ENCODE measurements around the gene TRMT61B. TPM values are rescaled to one million over a fixed set of nuclear protein-coding genes. Genes with fewer than 3 reads are reported as not detected.

Gene TRMT61B
- total RNA-seq, 1 donor from 2014 or later: 16.8 TPM

GRCh38 chr2:28906821-28907220 lies 36.7 kb upstream of the TRMT61B start:
- ChIA-PET POLR2A (no interaction called here), CTCF (no interaction called here)
- Mint-ChIP-seq H3K27ac (no peak overlapping the region), H3K36me3 (ENCODE audit: low read depth) (peaks cover 80% of the 10 kb centered on the region), H3K4me3 (no peak overlapping the region), H3K9me3 (no peaks in the 10 kb centered on the region), H3K4me1 (peaks cover 3% of the 10 kb centered on the region), H3K27me3 (no peaks in the 10 kb centered on the region)
- ATAC-seq (ENCODE audit: low read depth): no peak
- TF ChIP-seq, protein P1, sequence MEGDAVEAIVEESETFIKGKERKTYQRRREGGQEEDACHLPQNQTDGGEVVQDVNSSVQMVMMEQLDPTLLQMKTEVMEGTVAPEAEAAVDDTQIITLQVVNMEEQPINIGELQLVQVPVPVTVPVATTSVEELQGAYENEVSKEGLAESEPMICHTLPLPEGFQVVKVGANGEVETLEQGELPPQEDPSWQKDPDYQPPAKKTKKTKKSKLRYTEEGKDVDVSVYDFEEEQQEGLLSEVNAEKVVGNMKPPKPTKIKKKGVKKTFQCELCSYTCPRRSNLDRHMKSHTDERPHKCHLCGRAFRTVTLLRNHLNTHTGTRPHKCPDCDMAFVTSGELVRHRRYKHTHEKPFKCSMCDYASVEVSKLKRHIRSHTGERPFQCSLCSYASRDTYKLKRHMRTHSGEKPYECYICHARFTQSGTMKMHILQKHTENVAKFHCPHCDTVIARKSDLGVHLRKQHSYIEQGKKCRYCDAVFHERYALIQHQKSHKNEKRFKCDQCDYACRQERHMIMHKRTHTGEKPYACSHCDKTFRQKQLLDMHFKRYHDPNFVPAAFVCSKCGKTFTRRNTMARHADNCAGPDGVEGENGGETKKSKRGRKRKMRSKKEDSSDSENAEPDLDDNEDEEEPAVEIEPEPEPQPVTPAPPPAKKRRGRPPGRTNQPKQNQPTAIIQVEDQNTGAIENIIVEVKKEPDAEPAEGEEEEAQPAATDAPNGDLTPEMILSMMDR (IDR thresholded peaks at IDR 0.05): no peak
- DNase-seq: no peak
- intact Hi-C loops (cut with micrococcal nuclease): no loop called here

DNA sequence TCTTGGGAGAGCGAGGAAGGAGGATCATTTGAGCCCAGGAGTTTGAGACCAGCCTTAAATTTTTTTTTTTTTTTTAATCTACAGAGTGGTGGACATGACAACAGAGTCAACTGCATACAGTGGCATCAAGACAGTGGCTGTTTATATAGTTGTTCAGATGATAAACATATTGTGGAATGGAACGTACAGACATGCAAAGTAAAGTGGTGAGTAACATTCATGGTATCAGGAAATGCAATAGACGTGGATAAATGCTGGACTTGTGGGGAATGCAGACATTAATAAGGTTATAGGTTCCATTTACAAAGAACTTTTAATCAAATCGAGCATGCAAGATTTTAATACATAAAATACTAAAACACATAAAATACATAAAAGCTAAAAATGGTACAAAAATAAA lies 36.3 kb upstream of the TRMT61B start:
- POLR2A ChIA-PET: interaction anchor here (1.3 kb wide), 1 partner anchor 12 kb away, joined by 5 read pairs; the partner anchor contains the start of gene WDR43
- H3K9me3 Mint-ChIP-seq: no peaks in the 10 kb centered on the region

GRCh38 chr2:28905533-28905932 lies 35.4 kb upstream of the TRMT61B start:
- Mint-ChIP-seq H3K9me3 (no peaks in the 10 kb centered on the region), H3K27ac (no peak overlapping the region)

More for the DNA sequence above, 36.3 kb upstream of the TRMT61B start:
- H3K27ac Mint-ChIP-seq: no peak overlapping the region
- intact Hi-C loops (cut with micrococcal nuclease): no loop called here
- DNase-seq: no peak
- peaks cover 80% of the 10 kb centered on the region for H3K36me3 Mint-ChIP-seq (ENCODE audit: low read depth)
- TF ChIP-seq, protein P1 (IDR thresholded peaks at IDR 0.05): no peak
- ATAC-seq (ENCODE audit: low read depth): no peak
- CTCF ChIA-PET: no interaction called here
- H3K27me3 Mint-ChIP-seq: no peaks in the 10 kb centered on the region
- H3K4me1 Mint-ChIP-seq: peaks cover 5% of the 10 kb centered on the region
- no peak overlapping the region for H3K4me3 Mint-ChIP-seq

GRCh38 chr2:28904802-28905457 lies 34.8 kb upstream of the TRMT61B start:
- Mint-ChIP-seq H3K9me3 (no peaks in the 10 kb centered on the region), H3K36me3 (ENCODE audit: low read depth) (peaks cover 76% of the 10 kb centered on the region), H3K4me3 (no peak overlapping the region)

More at GRCh38 chr2:28905533-28905932, 35.4 kb upstream of the TRMT61B start:
- Mint-ChIP-seq H3K4me1 (peaks cover 10% of the 10 kb centered on the region), H3K4me3 (no peak overlapping the region), H3K36me3 (ENCODE audit: low read depth) (peaks cover 81% of the 10 kb centered on the region), H3K27me3 (no peaks in the 10 kb centered on the region)
- TF ChIP-seq, protein P1 (IDR thresholded peaks at IDR 0.05): no peak
- ChIA-PET POLR2A (interaction anchor here (1.3 kb wide), 1 partner anchor 11 kb away, joined by 5 read pairs; the partner anchor contains the start of gene WDR43), CTCF (no interaction called here)
- DNase-seq (no peak), ATAC-seq (ENCODE audit: low read depth) (no peak)
- intact Hi-C loops (cut with micrococcal nuclease): no loop called here

DNA sequence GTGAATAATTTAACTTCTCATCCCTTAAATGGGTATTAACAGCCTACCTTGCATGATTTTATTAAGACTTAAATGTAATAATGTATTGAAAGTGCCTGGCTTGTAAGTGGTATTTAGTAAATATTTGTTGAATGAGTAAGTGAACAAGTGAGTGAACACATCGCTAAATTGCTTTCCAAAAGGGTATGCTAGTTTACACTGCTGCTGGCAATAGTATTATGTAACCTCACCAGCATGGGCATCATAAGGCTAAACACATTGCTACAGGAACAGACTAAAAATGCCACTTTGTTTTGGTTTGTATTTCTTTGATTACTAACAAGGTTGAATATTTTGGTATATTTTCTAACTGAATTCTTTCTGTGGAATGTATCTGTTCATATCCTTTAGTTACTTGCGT lies 34.2 kb upstream of the TRMT61B start:
- Mint-ChIP-seq H3K4me1 (peaks cover 19% of the 10 kb centered on the region), H3K27me3 (no peaks in the 10 kb centered on the region), H3K4me3 (no peak overlapping the region), H3K27ac (no peak overlapping the region), H3K36me3 (ENCODE audit: low read depth) (peaks cover 70% of the 10 kb centered on the region), H3K9me3 (no peaks in the 10 kb centered on the region)
- CTCF ChIA-PET: no interaction called here
- ATAC-seq (ENCODE audit: low read depth) (no peak), DNase-seq (no peak)
- intact Hi-C loops (cut with micrococcal nuclease): no loop called here
- TF ChIP-seq, protein P1 (IDR thresholded peaks at IDR 0.05): no peak
- POLR2A ChIA-PET: no interaction called here

More at GRCh38 chr2:28904802-28905457, 34.8 kb upstream of the TRMT61B start:
- ATAC-seq (ENCODE audit: low read depth) (no peak), DNase-seq (no peak)
- ChIA-PET CTCF (no interaction called here), POLR2A (interaction anchor here (0.6 to 1.3 kb wide), 2 partner anchors 9 to 11 kb away, joined by 3 to 5 read pairs; partner anchors contain the start of gene WDR43)
- TF ChIP-seq, protein P1 (IDR thresholded peaks at IDR 0.05): no peak
- Mint-ChIP-seq H3K27me3 (no peaks in the 10 kb centered on the region), H3K4me1 (peaks cover 14% of the 10 kb centered on the region), H3K27ac (no peak overlapping the region)
- intact Hi-C loops (cut with micrococcal nuclease): no loop called here
